GM20000 (cell line): Measurements from ENCODE around the gene RAD51AP1.

Experiments used
- DNase-seq: peaks from one replicate; pipeline ENCODE4 v3.0.0; 2012; ENCODE audit warnings: low spot score
- CTCF ChIP-seq: IDR thresholded peaks from 2 replicates; pipeline ENCODE4 v1.5.1; 2012; ENCODE audit warnings: mild to moderate bottlenecking, control low read depth; ENCODE audit errors: extremely low read depth, missing control alignments

RAD51AP1 gene

GRCh38 chr12:4555804-4556203 is 17.1 kb downstream of the RAD51AP1 start:
- no peak for DNase-seq

DNA sequence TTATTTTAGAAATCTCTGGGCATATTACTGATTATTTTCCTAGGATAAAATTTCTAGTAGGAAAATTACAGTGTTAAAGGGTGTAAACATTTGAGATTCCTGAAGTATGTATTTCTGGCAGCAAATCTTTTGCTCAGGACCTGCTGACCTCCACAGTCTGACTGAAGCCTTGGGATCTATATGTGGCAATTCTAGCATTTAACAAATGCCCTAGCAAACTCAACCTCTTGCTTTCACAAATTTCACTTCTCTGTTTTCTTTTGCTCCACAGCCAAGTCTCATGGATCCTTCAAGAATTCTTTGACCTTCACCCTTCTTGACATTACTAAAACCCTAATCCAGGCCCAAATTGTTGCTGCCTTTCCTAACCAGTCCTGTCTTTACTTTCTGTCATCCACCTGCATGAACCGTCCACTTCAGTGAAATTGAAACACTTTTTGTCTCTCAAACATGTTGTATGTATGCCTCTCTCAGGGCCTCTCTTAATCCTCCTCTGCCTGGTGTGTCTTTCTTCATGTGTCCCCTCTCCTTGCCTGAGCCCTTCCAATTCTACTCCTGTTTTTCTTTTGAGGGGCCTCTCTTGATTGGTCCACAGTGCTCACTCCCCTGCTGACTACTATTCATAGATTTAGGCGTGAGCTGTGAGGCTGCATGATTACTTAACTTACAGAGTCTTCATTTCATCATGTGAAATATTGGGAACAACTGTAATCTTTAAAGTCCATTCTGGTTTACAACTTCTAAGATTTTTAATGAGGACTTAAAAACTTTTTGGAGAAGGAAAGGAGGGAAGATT is 18.2 kb downstream of the RAD51AP1 start:
- TF ChIP-seq CTCF = no peak
- no peak for DNase-seq

More at GRCh38 chr12:4555804-4556203, 17.1 kb downstream of the RAD51AP1 start:
- TF ChIP-seq CTCF = no peak

DNA sequence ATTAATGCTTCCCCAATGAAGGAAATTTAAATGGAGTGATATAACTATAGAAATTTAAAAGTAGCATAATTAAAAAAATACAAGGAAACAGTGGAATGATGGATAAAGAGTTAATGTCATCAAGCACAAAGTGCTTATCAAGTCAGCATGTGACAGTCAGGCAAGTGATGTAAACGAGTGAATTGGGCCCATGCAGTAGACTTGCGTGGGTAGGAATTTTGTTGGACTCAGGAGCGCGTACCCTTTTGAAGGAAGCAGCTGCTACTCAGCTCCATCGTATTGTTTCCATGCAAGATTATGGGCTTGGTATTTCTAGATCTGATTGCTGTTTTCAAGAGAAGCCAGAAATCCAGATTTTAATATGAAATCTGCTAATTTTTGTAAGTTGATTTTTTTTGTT is 18.9 kb downstream of the RAD51AP1 start:
- no peak for TF ChIP-seq CTCF
- no peak for DNase-seq

GRCh38 chr12:4558171-4558570 is 19.5 kb downstream of the RAD51AP1 start:
- TF ChIP-seq CTCF = no peak
- no peak for DNase-seq

- DNase-seq = peak; percentile 20
- TF ChIP-seq CTCF = no peak
Observed at GRCh38 chr12:4562034-4562657, 23.5 kb downstream of the RAD51AP1 start, which contains the start of gene DYRK4. DYRK4 (plus strand) TSS chr12:4562208; CDS start chr12:4562246, 38 bp downstream.

DNA sequence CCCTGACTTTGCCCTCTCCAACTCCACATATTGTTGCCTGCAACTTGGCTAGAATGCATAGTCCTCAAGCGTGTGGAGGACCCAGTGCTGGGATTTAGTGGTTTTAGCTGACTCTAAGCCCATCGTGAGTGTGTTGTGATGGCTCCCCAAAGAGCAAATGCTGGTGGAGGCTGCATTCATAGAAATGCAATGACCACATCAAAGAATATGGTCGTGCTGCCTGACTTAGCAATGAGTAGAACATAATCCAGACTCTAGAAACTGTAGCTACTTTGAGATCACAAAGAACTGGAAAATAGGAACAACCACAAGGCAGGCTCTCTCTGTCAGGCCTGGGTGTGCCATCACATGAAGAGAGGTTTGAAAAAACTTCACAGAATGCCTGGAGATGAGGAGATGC is 24.6 kb downstream of the RAD51AP1 start:
- DNase-seq = no peak
- TF ChIP-seq CTCF = no peak

DNA sequence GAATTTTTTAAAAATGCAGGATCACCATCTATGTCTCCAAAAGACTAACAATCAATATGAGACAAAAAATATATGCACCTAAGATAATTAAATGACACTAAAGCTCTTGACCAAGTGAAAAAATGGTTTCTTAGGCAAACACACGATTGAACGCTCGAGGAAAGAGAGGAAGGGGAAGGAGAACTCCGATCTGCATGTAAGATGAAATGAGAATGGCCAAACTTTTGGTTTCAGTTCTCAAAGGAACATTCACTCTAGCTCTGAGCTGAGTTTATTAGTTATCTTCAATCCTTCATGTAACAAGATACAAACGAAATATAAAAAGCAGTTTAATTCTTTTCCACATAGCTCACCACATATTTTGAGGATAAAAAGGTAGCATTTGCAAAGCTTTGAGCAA is 26.1 kb downstream of the RAD51AP1 start:
- peak; percentile 55 for DNase-seq
- no peak for TF ChIP-seq CTCF
